ENCODE results near the gene FRAS1. TPM values are rescaled to one million over a fixed set of nuclear protein-coding genes. Genes with fewer than 3 reads are reported as not detected.

Gene FRAS1
- total RNA-seq, 2 donors from 2014 or later, result 77.0 to 78.3 TPM

DNA sequence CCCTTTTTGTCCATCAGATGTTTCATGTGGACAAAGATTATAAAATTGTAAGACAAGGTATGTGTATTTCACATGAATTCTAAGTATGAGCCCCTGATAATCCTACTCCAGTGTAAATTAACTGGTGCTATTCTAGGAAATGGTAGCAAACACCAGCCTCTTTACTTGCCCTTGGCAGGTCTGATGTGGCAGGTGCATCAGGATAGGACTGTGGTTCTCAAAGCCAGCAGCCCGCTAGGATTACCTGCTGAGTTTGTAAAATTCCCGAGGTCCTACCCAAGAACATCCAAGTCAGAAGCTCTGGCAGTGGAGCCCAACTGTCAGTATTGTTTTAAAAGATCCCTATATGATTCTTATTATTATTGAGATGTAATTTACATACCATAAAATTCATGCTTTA, 320.4 kb downstream of the FRAS1 start:
- Histone ChIP-seq H3K4me1 (ENCODE audit: control insufficient read depth, insufficient read depth, low read length) (no peaks in the 10 kb centered on the region), H3K9me3 (ENCODE audit: control insufficient read depth, low read length) (no peaks in the 10 kb centered on the region), H3K36me3 (ENCODE audit: control insufficient read depth, insufficient read depth, low read length) (peaks cover 83% of the 10 kb centered on the region), H3K27ac (ENCODE audit: low read depth, low read length) (no peak overlapping the region), H3K4me3 (ENCODE audit: low read length) (no peak overlapping the region), H3K9ac (ENCODE audit: extremely low read depth, low read length, poor library complexity, severe bottlenecking) (no peak overlapping the region), H3K27me3 (ENCODE audit: control insufficient read depth, insufficient read depth, low read length, poor library complexity, severe bottlenecking) (no peaks in the 10 kb centered on the region)
- Mint-ChIP-seq H3K27ac (no peak overlapping the region), H3K36me3 (ENCODE audit: low read depth) (peaks cover 67% of the 10 kb centered on the region), H3K27me3 (ENCODE audit: insufficient read depth) (no peaks in the 10 kb centered on the region), H3K9me3 (no peaks in the 10 kb centered on the region), H3K4me3 (no peak overlapping the region), H3K4me1 (peaks cover 6% of the 10 kb centered on the region)
- no peak for DNase-seq
- TF ChIP-seq, protein P1, sequence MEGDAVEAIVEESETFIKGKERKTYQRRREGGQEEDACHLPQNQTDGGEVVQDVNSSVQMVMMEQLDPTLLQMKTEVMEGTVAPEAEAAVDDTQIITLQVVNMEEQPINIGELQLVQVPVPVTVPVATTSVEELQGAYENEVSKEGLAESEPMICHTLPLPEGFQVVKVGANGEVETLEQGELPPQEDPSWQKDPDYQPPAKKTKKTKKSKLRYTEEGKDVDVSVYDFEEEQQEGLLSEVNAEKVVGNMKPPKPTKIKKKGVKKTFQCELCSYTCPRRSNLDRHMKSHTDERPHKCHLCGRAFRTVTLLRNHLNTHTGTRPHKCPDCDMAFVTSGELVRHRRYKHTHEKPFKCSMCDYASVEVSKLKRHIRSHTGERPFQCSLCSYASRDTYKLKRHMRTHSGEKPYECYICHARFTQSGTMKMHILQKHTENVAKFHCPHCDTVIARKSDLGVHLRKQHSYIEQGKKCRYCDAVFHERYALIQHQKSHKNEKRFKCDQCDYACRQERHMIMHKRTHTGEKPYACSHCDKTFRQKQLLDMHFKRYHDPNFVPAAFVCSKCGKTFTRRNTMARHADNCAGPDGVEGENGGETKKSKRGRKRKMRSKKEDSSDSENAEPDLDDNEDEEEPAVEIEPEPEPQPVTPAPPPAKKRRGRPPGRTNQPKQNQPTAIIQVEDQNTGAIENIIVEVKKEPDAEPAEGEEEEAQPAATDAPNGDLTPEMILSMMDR (conservative IDR thresholded peaks at IDR 0.05), result no peak
- 93% methylated on average over 2 of the region's 2 CpGs; no CpG with 5 or more reads in 1 of the 2 experiments for WGBS, 2 experiments (ENCODE audit: insufficient coverage in 1 of 2, insufficient read length in 1 of 2)

- Mint-ChIP-seq H3K9me3 (no peaks in the 10 kb centered on the region), H3K36me3 (ENCODE audit: low read depth) (peaks cover 61% of the 10 kb centered on the region), H3K4me1 (peaks cover 6% of the 10 kb centered on the region), H3K4me3 (no peak overlapping the region), H3K27ac (no peak overlapping the region), H3K27me3 (ENCODE audit: insufficient read depth) (no peaks in the 10 kb centered on the region)
- peaks cover 87% of the 10 kb centered on the region for H3K36me3 ChIP-seq (ENCODE audit: control insufficient read depth, insufficient read depth, low read length)
- no peak overlapping the region for H3K4me3 ChIP-seq (ENCODE audit: low read length)
- no peaks in the 10 kb centered on the region for H3K4me1 ChIP-seq (ENCODE audit: control insufficient read depth, insufficient read depth, low read length)
- TF ChIP-seq, protein P1 (conservative IDR thresholded peaks at IDR 0.05), result no peak
- H3K9ac ChIP-seq (ENCODE audit: extremely low read depth, low read length, poor library complexity, severe bottlenecking), result no peak overlapping the region
- 83 to 96% methylated on average over 3 to 4 of the region's 4 CpGs for WGBS, 2 experiments (ENCODE audit: insufficient coverage in 1 of 2, insufficient read length in 1 of 2)
- H3K27ac ChIP-seq (ENCODE audit: low read depth, low read length), result no peak overlapping the region
- no peaks in the 10 kb centered on the region for H3K27me3 ChIP-seq (ENCODE audit: control insufficient read depth, insufficient read depth, low read length, poor library complexity, severe bottlenecking)
- H3K9me3 ChIP-seq (ENCODE audit: control insufficient read depth, low read length), result no peaks in the 10 kb centered on the region
- peak; percentile 54 for DNase-seq
Measured at GRCh38 chr4:78379040-78379439, 321.9 kb downstream of the FRAS1 start.

GRCh38 chr4:78379991-78380729, 323.0 kb downstream of the FRAS1 start:
- no peak overlapping the region for H3K27ac Mint-ChIP-seq
- TF ChIP-seq, protein P1 (conservative IDR thresholded peaks at IDR 0.05), result no peak
- DNase-seq, result no peak
- WGBS, 2 experiments (ENCODE audit: insufficient coverage in 1 of 2, insufficient read length in 1 of 2), result 95 to 96% methylated on average over 4 of the region's 4 CpGs
- Histone ChIP-seq H3K9ac (ENCODE audit: extremely low read depth, low read length, poor library complexity, severe bottlenecking) (no peak overlapping the region), H3K36me3 (ENCODE audit: control insufficient read depth, insufficient read depth, low read length) (peaks cover 88% of the 10 kb centered on the region), H3K27me3 (ENCODE audit: control insufficient read depth, insufficient read depth, low read length, poor library complexity, severe bottlenecking) (no peaks in the 10 kb centered on the region), H3K27ac (ENCODE audit: low read depth, low read length) (no peak overlapping the region), H3K4me1 (ENCODE audit: control insufficient read depth, insufficient read depth, low read length) (no peaks in the 10 kb centered on the region), H3K9me3 (ENCODE audit: control insufficient read depth, low read length) (no peaks in the 10 kb centered on the region), H3K4me3 (ENCODE audit: low read length) (no peak overlapping the region)
- H3K27me3 Mint-ChIP-seq (ENCODE audit: insufficient read depth), result no peaks in the 10 kb centered on the region
- H3K4me3 Mint-ChIP-seq, result no peak overlapping the region
- H3K4me1 Mint-ChIP-seq, result peaks cover 6% of the 10 kb centered on the region
- H3K36me3 Mint-ChIP-seq (ENCODE audit: low read depth), result peaks cover 62% of the 10 kb centered on the region
- no peaks in the 10 kb centered on the region for H3K9me3 Mint-ChIP-seq
